HCEC 1CT (cell line): ENCODE measurements around the gene VSNL1.

ENCODE experiments used
- DNase-seq: peaks from one replicate; pipeline ENCODE4 v3.0.0-alpha.2; 2017

The VSNL1 gene

DNA sequence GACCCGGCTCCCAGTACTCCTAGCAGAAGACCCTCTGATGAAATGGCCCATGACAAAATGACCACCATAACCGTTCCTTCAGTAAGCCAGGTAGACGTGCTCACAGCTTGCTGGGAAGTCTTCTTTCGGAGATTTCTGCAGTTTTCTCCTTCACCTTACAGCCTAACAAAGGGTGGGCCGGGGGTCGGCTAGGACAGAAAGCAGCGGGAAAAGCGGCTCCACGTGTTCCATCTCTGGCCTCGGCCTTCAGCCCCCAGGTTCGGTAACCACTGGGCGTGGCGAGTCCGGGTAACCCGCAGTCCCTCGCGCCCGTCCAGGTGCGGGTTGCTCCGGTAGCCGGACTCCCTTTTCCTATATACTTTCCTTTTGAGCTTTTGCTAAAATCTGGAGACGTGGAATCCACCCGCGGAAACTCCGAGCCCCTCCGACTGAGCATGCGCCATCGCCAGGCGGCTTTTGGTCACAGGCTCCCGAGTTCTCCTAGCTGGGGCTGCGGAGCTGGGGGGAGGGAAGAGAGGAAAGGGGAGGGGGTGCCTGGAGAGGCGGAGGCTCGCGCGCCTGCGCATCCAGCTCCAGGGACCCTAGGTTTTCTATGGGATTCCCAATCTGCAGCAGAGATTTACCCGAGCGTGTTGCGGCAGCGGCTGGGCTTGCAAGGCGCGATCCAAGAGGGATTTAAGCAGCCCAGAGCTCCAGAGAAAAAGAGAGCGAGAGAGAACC, at the start of gene VSNL1:
TSS of gene VSNL1 (plus strand) at position 604 of the 720 bp plus-strand sequence. CDS start 51,379 bp downstream, outside the sequence.
- no peak for DNase-seq

GRCh38 chr2:17495590-17495989, 44.9 kb upstream of the VSNL1 start:
- DNase-seq: no peak

GRCh38 chr2:17497718-17498117, 42.8 kb upstream of the VSNL1 start:
- DNase-seq: no peak

DNA sequence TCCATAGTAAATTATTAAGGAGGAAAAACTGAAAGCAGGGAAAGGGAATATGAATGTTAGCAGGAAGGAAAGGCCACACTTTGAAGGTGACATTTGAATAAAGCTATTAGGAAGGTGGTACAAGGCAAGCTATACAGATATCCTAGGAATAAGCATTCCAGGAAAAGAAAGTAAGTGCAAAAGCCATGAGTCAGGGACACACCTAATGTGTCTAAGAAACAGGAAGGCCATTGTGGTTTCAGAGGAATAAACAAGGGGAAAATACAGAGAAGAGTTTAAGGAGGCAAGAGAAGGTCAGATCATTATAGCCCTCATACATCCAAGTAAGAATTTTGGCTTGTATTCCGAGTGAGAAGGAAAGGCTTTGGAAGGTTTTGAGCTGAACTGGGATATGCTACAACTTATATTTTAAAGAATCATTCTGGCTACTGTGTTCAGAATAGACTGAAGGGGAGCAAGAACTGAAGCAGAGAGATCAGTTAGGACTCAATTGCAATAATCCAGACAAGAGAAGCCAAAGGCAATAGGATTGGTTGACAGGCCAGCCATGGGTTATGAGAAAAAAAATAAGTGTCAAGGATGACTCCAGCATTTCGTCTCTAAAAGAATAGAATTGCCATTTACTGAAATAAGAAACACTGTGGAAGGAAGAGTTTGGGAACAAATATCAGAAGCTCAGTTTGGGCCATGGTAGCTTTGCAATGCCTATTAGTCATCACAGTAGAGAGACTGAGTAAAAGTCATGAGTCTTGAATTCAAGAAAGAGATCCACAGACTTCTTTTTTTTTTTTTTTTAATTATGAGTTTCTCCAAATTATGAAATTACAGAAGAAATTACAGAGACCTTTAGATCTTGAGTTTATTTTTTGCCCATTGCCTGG, 33.5 kb upstream of the VSNL1 start:
- peak; percentile 6 for DNase-seq

DNA sequence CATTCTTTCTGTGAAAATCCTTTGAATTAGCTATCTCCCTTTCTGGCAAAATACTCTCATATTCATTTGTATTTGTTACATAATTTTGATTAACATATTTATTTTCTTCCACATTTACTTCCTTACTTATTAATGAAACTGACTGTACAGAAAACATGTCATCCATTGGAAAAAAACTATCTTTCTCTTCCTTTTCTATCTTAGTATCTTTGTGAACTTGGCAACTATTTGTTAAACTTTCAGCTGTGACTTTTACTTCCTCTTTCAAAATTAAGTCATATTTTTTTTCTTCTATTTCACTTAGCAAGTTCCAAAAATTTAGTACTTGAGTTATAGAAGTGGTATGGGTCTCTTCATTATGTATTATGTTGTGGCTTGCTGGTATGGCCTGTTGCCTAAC, 24.8 kb upstream of the VSNL1 start:
- no peak for DNase-seq

DNA sequence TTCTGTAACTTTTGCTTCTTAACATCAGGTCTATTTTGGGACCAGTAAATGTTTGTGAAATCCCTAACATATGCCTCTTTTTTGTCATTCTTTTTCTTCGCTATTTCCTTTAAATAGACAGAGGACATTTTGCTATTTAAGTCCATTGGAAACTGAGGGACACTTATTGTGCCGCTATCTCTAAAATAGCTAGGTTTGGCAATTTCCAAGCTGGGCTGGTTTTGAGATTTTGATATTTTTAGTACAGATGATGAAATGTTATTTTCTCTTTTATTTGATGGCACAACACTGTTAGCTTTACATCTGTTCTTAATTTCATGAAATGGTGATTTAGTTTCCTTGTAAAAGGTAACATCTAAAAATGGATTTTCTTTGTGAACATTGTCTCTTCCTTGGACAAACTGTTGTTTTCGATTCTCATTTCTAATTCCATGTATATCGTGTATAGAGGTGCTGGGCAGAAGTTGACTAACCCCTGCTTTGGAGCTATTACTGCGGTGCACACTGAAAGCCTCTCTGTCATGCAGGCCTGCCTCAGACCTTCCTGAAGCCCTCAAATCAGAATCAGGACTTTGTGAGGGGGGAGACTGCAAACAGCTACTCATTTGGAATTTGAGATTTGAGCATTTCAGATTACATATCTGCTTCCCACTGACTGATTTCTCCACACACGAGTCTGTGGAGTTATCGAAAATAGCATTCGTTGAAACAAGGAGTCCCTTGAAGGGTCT, 22.9 kb upstream of the VSNL1 start:
- DNase-seq: no peak

- peak; percentile 47 for DNase-seq
Observed at GRCh38 chr2:17518212-17519154, 22.0 kb upstream of the VSNL1 start, which contains the start of gene RAD51AP2. TSS of gene RAD51AP2 (minus strand) at chr2:17518440. CDS start at chr2:17518415, 25 bp downstream.

GRCh38 chr2:17519486-17519885, 21.0 kb upstream of the VSNL1 start:
- no peak for DNase-seq

- DNase-seq: peak; percentile 15
Observed at GRCh38 chr2:17520761-17521160, 19.7 kb upstream of the VSNL1 start.

- no peak for DNase-seq
Observed at GRCh38 chr2:17521621-17522020, 18.9 kb upstream of the VSNL1 start.

DNA sequence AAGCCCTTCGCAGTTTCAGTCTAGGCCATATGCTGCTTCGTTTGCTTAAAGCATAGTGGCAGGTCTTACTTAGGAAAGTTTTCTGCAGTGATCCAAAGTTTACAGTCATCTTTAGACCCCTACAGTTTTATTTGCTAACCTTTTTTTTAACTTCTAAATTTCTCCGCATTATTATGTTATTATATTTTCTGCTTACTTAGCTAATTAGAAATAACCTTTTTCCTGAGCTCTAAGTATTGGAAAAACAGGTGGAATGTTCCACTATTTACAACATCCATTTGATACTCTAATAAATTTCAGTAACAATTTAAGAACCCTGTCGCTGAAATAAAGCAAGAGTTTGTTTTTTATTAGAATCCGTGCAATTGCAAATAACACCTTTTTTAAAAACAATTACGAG, 18.2 kb upstream of the VSNL1 start:
- DNase-seq: no peak

DNA sequence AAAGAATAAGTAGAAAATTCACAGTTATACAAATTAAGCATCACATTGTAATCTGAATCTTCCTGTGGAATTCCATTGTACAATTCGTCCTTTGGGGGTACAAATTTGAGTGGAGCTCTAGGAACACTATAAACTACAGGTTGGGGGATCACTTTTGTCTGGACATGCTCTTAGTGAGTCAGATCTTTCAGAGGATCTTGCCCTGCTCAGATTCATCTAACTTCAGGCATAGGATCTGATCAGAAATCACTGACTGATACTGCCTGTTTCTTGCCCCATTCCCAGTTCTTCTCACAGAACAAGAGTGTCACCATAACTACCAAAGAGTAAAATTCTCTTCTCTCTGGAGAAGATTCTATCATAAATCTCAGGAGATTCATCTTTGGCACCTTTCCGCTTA, 10.7 kb upstream of the VSNL1 start:
- DNase-seq: no peak

DNA sequence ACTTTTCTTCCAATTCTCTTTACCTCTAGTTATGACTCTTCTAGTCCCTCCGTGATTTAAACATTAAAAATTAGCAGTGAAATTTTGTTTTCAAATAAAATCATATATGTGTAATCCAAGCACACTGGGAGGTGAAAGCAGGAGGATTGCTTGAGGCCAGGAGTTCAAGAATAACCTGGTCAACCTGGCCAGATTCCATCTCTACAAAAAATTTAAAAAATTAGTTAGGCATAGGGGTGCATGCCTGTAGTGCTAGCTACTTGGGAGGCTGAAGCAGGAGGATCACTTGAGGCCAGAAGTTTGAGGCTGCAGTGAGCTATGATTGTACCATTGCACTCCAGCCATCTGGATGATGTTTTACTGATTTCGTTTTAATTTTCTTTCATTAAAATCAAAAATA, 7.0 kb upstream of the VSNL1 start:
- no peak for DNase-seq

DNA sequence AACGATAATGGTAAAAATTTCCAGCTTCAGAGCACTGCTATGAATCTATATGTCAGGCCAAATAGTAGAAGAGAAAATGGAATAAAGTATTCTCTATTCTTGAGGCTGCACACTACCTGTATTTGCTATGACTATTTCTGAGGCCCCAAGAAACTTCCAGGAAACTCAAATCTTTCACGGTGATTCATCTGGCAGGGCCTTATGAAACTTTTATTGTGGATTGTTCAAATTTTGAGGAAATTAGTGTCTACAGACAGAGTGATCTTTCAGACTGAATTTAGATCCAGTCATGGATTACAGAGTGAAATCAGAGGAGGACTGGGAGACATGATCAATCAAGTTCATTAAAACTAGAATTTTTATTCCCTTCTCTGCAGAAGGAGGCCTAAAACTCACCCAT, 4.1 kb upstream of the VSNL1 start:
- no peak for DNase-seq

- DNase-seq: no peak
Observed at GRCh38 chr2:17538022-17538843, 2.3 kb upstream of the VSNL1 start.

DNA sequence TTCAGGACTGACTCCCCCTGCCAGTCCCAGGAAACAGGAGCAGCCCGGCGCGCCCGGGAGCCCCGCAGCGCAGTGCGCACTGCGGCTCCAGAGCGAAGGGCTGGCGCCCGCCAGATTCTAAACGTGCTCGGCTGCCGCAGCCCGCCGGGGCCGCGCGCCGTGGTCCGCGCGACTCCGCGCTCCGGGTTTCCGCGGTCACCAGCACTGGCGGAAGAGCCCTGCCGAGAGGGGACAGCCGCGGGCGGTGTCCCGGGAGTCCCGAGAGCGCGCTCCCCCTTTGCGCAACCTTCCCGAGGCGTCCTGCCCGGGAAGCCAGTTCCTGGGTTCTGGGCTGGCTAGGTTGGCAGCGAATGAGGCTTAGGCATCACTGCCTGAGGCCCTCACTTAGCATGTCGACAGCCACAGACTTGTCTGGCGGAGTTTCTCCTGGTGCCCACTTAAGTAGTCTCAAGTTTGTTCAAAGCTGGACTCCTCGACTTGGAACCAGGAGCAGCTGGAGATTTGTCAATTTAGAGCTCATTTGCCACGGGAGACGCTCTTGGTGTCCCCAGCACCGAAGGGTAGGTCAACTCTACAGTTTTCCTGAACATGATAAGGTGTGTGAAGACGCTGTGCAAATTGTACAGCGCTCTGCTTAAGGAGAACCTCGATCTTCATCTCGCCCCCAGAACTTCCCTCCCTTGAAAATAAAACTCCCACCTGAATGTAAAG, 1.5 kb upstream of the VSNL1 start:
- DNase-seq: no peak

- DNase-seq: no peak
Observed at GRCh38 chr2:17539611-17540092, 844 bp upstream of the VSNL1 start.

DNA sequence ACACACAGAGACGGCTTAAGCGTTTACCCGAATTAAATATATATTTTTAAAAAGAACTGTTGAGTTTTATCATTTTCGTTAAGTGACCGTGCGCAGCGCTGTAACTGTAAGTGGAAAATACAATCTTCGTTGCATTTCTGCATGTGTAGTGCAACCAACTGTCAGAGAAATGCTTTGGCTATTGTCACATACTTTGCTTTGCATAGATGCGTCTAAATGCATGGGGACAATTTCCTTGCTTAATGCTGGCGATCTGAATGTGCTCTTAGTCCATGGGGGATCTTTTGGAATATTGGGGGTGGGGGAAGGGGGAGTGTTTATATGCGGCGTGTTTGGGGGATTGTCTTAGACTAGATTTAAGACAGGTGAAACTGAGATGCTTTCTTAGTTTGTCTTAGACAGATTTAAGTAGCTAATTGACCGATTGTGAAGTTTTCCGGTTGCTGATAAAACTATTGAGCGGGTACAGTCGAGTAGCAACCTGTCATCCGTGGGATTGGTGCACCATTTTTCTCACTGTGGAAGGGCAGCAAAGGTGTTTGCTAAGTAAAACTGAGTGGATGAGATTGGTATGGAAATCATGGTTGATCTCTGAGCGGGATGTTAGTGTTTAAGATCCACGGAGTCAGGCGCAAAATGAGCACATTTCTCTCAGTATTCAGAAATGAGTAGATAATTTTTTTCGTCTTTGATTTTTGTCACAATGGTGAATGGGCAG, 476 bp downstream of the VSNL1 start:
- no peak for DNase-seq

DNA sequence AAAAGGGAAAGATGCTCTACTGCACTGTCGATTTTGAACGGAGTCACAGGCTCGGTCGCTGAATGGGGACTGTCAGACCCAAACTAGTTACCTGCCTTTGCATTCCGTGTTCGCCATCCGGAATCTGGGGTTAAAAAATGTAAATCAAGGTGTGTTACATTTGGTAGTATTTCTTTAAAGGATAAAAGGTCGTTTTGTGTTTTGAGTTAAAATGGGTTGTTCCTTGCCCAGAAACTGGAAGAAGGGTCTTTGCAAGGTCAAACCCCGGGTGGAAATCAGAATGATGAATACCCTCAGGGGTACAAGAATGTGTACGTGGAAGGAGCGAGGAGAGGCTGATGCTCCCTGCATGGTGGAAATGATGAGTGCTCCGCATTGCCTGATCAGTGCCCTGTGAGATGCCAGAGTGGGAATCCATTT, 1.0 kb downstream of the VSNL1 start:
- no peak for DNase-seq

DNA sequence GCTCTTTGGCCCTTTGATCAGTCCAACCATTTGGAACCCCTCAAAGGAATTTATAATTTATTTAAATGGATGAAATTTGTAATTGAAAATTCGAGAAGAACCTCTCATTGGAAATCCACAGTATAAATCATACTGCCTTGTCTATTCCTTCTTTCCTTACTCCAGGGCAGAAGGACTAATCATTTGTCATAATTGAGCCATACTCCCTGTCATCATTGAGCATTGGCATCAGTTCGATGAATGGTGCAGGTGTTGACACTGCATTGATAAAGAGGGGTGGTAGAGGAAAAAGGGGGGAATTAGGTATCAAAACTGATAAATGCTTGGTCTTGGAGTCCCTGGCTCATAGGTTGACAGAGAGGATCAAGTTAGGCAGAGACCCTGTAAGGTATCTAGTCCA, 2.0 kb downstream of the VSNL1 start:
- no peak for DNase-seq
